Measurements from ENCODE around the gene OGFR. TPM values are rescaled to one million over a fixed set of nuclear protein-coding genes. Genes with fewer than 3 reads are reported as not detected.

The OGFR gene
- polyA plus RNA-seq, 3 donors: 47.8 to 114 (median 79.3) TPM

GRCh38 chr20:62765021-62765420, 39.6 kb upstream of the OGFR start:
- no peaks in the 10 kb centered on the region for H3K36me3 ChIP-seq (replicated peaks in 1 of 2; ENCODE audit: control insufficient read depth in 1 of 2, insufficient read depth in 2 of 2, low read length in 2 of 2)
- H3K27me3 ChIP-seq (ENCODE audit: control insufficient read depth in 2 of 2, insufficient read depth in 2 of 2, low read length in 2 of 2): no peaks in the 10 kb centered on the region
- no peak overlapping the region for H3K4me3 ChIP-seq (replicated peaks in 1 of 3; ENCODE audit: low read depth in 2 of 3, low read length in 3 of 3)
- Mint-ChIP-seq H3K27ac (no peak overlapping the region), H3K9me3 (peaks cover 0 to 3% (median 0%) of the 10 kb centered on the region in 7 donors), H3K27me3 (ENCODE audit: low read depth in 3 of 3) (peaks cover 2 to 18% (median 5%) of the 10 kb centered on the region in 3 donors), H3K4me1 (peaks cover 6% of the 10 kb centered on the region), H3K36me3 (peaks cover 0 to under 1% of the 10 kb centered on the region in 2 donors), H3K4me3 (no peak overlapping the region)
- no peak overlapping the region for H2AFZ ChIP-seq (ENCODE audit: insufficient read depth, low read depth, low read length, poor library complexity, severe bottlenecking)
- intact Hi-C loops (cut with micrococcal nuclease): no loop called here
- no peaks in the 10 kb centered on the region for H3K9me3 ChIP-seq (replicated peaks in 1 of 2; ENCODE audit: control insufficient read depth in 1 of 2, insufficient read depth in 1 of 2, low read length in 2 of 2)
- no peaks in the 10 kb centered on the region for H4K20me1 ChIP-seq (ENCODE audit: insufficient read depth, low read length)
- DNase-seq: no peak
- H3K79me2 ChIP-seq (ENCODE audit: insufficient read depth, low read length): no peaks in the 10 kb centered on the region
- WGBS (ENCODE audit: insufficient coverage): 94% methylated on average over 5 of the region's 6 CpGs
- H3K4me1 ChIP-seq (ENCODE audit: control insufficient read depth in 1 of 2, insufficient read depth in 2 of 2, low read length in 2 of 2): peaks cover 5 to 8% of the 10 kb centered on the region in 2 donors
- TF ChIP-seq, protein P1, sequence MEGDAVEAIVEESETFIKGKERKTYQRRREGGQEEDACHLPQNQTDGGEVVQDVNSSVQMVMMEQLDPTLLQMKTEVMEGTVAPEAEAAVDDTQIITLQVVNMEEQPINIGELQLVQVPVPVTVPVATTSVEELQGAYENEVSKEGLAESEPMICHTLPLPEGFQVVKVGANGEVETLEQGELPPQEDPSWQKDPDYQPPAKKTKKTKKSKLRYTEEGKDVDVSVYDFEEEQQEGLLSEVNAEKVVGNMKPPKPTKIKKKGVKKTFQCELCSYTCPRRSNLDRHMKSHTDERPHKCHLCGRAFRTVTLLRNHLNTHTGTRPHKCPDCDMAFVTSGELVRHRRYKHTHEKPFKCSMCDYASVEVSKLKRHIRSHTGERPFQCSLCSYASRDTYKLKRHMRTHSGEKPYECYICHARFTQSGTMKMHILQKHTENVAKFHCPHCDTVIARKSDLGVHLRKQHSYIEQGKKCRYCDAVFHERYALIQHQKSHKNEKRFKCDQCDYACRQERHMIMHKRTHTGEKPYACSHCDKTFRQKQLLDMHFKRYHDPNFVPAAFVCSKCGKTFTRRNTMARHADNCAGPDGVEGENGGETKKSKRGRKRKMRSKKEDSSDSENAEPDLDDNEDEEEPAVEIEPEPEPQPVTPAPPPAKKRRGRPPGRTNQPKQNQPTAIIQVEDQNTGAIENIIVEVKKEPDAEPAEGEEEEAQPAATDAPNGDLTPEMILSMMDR (IDR thresholded peaks at IDR 0.05): no peak
- H3K9ac ChIP-seq (ENCODE audit: insufficient read depth, low read length, poor library complexity, severe bottlenecking): no peak overlapping the region
- no peak overlapping the region for H3K27ac ChIP-seq (ENCODE audit: low read depth in 1 of 2, low read length in 2 of 2)
- no peak overlapping the region for H3K4me2 ChIP-seq (replicated peaks; ENCODE audit: extremely low read depth, low read length, poor library complexity, severe bottlenecking)

DNA sequence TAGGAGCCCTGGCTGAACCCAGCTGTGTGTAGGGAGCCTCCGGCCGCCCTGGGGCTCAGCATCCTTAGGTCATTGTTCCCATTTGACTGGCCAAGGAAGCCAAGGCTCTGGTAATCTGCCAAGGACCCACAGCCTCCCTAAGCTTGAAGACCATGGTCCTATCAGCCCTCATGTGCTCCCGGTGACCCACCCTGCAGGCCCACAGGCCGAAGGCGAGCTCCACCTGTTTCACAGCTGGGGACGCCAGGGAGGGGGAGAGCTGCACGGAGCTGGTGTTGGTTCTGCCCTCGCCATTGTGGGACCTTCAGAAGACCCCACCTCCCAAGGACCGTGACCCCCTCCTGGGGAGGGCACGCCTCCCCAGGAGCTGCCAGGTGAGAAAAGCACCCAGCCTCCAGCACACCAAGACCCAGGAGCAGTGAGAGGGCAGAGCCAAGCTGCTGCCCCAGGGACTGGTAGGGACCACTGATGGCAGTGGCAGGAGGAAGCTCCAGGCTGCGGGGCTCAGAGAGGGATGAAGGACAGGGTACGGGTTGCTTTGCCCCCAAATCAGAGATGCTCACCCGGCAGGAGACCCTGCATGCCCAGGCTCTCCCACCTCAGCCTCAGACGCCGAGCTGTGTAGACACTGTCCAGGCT, 39.1 kb upstream of the OGFR start:
- no peaks in the 10 kb centered on the region for H3K27me3 ChIP-seq (ENCODE audit: control insufficient read depth in 2 of 2, insufficient read depth in 2 of 2, low read length in 2 of 2)
- no peak for DNase-seq

More for the DNA sequence above, 39.1 kb upstream of the OGFR start:
- no peaks in the 10 kb centered on the region for H3K36me3 ChIP-seq (replicated peaks in 1 of 2; ENCODE audit: control insufficient read depth in 1 of 2, insufficient read depth in 2 of 2, low read length in 2 of 2)
- Mint-ChIP-seq H3K4me3 (no peak overlapping the region), H3K27me3 (ENCODE audit: low read depth in 3 of 3) (peaks cover 2 to 18% (median 5%) of the 10 kb centered on the region in 3 donors), H3K4me1 (peaks cover 4% of the 10 kb centered on the region), H3K36me3 (no peaks in the 10 kb centered on the region), H3K9me3 (peaks cover 0 to 3% (median 0%) of the 10 kb centered on the region in 7 donors), H3K27ac (no peak overlapping the region)
- no peak overlapping the region for H3K4me2 ChIP-seq (replicated peaks; ENCODE audit: extremely low read depth, low read length, poor library complexity, severe bottlenecking)
- no peaks in the 10 kb centered on the region for H3K9me3 ChIP-seq (replicated peaks in 1 of 2; ENCODE audit: control insufficient read depth in 1 of 2, insufficient read depth in 1 of 2, low read length in 2 of 2)
- intact Hi-C loops (cut with micrococcal nuclease): no loop called here
- no peak overlapping the region for H2AFZ ChIP-seq (ENCODE audit: insufficient read depth, low read depth, low read length, poor library complexity, severe bottlenecking)
- 96% methylated on average over 8 of the region's 15 CpGs for WGBS (ENCODE audit: insufficient coverage)
- TF ChIP-seq, protein P1 (IDR thresholded peaks at IDR 0.05): no peak
- H3K4me3 ChIP-seq (replicated peaks in 1 of 3; ENCODE audit: low read depth in 2 of 3, low read length in 3 of 3): no peak overlapping the region
- H3K9ac ChIP-seq (ENCODE audit: insufficient read depth, low read length, poor library complexity, severe bottlenecking): no peak overlapping the region
- H3K27ac ChIP-seq (ENCODE audit: low read depth in 1 of 2, low read length in 2 of 2): no peak overlapping the region
- H4K20me1 ChIP-seq (ENCODE audit: insufficient read depth, low read length): no peaks in the 10 kb centered on the region
- H3K4me1 ChIP-seq (ENCODE audit: control insufficient read depth in 1 of 2, insufficient read depth in 2 of 2, low read length in 2 of 2): peaks cover 2 to 3% of the 10 kb centered on the region in 2 donors
- no peaks in the 10 kb centered on the region for H3K79me2 ChIP-seq (ENCODE audit: insufficient read depth, low read length)
